Measurements from ENCODE around the gene CCDC9B.

The CCDC9B gene

DNA sequence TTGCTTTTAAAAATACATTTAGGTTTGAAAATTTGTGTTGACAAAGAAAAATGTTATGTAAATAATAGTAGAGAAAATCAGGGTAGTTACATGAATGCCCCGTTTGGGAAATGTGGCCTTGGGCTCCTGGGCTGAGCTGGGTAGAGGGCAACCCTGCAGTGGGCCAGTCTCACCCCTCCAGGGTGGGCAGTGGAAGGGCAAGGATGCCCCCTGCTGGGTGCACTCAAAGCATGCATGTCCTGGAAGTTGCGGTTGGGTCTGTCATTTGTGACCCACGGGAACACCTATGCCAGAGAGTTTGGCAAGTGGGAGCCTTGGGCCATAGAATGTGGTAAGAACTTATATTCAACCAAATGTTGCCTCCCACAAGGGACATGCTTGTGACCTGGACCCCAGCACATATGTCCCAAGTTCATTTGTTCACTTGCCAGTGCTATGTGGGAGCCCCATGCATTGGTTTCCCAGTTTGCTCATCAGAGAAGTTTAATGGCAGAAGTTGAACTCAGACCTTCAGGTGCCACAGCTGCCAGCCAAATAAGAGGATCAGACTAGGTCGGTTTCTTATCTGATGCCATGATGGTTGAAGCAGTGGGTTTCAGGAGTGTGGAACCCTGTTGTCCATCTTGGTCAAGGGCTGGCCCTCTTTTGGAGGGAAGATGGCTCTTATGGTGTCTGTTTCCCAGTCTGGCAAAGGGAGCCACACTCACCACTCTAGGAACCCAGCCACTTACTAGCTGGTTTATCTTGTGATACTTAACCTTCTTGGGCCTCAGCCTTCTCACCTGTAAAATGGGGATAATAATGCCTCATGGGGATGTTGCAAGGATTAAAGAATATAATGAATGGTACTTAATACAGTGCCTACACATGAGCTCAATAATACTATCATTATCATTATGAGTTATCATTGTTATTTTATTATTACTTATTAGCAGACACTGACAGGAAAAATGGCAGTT is 30.5 kb downstream of the CCDC9B start:
- DNase-seq = peak; percentile 59 to 67

DNA sequence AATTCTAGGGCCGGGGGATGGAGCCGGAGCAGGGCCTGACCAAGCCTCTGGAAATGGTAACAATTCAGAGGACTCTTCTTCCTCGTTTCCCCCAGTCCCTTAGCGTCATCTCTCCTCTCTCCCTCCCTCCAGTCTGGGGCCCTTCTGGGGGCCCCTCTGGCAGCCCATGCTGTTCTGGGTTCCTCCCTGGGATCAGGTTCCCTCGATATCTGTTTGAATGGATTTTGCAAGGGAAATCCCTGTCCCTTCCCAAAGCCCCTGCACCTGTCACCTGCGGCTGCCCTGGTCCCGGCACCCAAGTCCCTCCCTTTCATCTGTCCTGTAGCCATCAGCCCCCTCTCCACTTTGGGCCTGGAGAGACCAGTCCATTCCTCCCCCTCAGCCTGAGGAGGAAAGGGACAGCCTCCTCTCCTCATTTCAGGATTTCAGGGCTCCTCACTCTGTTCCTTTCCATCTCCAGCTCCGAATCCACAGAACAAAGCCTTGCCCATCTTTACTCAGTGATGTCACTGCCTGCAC is 31.3 kb downstream of the CCDC9B start:
- TF ChIP-seq GATA1 (IDR thresholded peaks at IDR 0.05; ENCODE audit: low read depth, low read length) (no peak), POLR2A (IDR thresholded peaks at IDR 0.05; ENCODE audit: low read length) (no peak)
- no peak for DNase-seq

More for the DNA sequence above, 30.5 kb downstream of the CCDC9B start:
- TF ChIP-seq POLR2A (IDR thresholded peaks at IDR 0.05; ENCODE audit: low read length) = no peak
- TF ChIP-seq GATA1 (IDR thresholded peaks at IDR 0.05; ENCODE audit: low read depth, low read length) = no peak

DNA sequence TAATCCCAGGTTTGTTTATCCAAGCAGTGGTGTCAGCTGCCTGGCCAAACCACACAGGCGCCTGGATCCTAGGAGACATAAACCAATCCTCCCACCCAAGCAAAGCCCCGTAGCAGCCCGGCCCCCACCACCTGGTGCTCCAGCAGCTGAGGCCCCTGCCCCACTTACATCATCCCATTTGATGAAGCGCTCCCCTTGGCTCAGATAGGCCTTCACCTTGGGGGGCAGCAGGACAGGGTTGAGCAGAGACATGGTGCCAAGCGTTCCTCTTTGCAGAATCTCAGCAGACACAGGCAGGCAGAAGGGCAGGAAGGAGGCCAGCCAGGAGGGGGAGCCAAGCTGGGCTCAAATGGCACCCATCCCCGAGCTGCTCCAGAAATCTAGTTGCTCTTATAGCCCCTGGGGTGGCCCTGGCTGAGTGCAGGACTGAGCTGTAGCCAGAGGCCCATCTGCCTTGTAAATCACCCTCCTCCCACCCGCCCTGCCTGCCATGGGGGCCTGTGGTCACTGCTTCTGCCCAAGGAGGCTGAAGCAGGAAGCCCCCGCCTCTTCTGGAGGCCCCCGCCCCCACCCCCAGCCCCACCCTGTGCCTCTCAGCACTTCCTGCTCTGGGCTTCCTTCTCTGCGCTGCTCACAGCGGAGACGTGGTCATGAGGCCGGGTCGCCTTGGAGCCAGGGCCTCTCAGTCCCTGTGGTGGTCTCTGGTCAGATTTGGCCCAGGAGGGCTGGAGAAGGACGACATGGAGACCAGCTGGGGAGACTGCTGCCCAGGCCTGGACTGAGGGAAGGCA is 33.1 kb downstream of the CCDC9B start, which contains the start of gene PLCB2:
Gene PLCB2, minus strand, starts transcription at position 515 of the 791 bp plus-strand sequence. Its CDS starts 263 bp downstream, at position 252.
- TF ChIP-seq GATA1 (IDR thresholded peaks at IDR 0.05; ENCODE audit: low read depth, low read length) = no peak
- peak; percentile 18 to 28 for DNase-seq

DNA sequence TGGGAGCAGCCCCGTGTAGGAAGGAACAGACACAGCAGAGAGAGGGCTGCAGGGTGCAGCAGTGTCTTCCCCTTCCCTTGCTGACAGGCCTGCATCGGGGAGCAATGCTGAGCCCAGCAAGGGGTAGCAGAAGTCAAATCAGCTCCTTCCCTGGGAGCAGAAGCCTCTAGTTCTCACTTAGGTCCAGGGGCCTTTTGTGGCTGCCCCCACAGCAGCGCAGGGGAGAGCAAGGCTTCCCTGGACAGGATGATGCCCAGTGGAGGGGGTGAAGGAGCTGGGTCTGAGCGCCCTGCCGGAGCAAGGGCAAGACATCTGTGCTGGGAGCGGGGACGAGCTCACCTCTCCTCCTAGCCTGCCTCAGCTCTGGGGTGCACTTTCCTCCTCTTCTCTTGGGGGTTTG is 33.8 kb downstream of the CCDC9B start:
- DNase-seq = no peak
- no peak for TF ChIP-seq POLR2A (IDR thresholded peaks at IDR 0.05; ENCODE audit: low read length)
- TF ChIP-seq GATA1 (IDR thresholded peaks at IDR 0.05; ENCODE audit: low read depth, low read length) = no peak

DNA sequence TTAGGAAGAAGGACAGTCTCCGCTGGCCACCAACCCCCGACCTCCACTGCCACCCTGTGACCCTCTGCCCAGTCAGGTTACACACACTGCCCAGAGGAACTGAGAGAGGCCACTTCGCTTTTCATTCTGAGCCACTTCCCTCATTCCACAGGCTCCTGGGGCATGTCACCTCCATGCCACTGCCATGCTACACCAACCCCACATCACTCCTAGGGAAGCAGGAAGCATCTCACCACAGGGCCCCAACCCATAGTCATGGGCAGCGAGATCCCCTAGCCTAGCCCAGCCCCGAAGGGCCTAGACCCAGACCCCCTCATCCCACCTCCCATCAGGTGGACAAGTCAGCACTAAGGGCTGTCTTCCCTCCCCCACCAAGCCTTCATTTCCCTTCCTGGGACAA is 34.4 kb downstream of the CCDC9B start:
- DNase-seq = no peak
- TF ChIP-seq POLR2A (IDR thresholded peaks at IDR 0.05; ENCODE audit: low read length) = no peak
- TF ChIP-seq GATA1 (IDR thresholded peaks at IDR 0.05; ENCODE audit: low read depth, low read length) = no peak

DNA sequence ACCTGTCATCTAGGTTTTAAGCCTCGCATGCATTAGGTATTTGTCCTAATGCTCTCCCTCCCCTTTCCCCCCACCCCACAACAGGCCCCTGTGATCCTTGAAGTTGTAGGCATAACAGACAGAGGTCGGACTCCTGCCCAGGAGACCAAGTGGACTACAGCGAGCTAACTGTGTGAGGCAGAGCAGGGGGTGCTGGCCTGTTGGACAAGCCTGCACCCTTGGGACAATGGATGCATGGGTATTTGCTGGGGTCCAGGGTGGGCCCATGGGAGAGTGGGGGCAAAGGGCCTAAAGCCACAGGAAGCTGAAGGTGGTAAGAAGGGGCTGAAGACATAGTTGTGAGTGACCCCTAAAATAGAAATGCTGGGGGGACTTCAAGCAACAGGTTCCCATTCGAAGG is 35.5 kb downstream of the CCDC9B start:
- no peak for DNase-seq
- TF ChIP-seq POLR2A (IDR thresholded peaks at IDR 0.05; ENCODE audit: low read length) (no peak), GATA1 (IDR thresholded peaks at IDR 0.05; ENCODE audit: low read depth, low read length) (no peak)

DNA sequence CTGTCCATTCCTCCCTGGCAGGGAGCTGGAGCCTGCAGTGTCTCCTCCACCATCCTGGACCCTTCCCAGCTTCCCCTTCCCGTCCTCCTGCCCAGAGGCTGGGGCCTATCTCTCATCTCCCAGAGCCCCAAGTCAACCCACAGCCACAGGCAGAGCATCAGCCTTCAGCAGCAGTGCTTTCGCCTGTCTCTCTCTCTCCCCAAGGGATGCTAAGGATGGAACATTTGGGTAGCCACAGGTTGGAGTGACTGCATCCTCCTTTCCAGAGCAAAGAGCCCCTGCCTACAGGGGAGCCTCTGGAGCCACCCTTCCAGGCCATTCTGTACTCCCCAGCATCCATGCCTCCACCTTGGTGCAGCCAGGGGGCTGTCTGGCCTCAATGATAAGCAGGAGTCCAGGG is 37.2 kb downstream of the CCDC9B start:
- TF ChIP-seq POLR2A (IDR thresholded peaks at IDR 0.05; ENCODE audit: low read length) = no peak
- no peak for TF ChIP-seq GATA1 (IDR thresholded peaks at IDR 0.05; ENCODE audit: low read depth, low read length)
- DNase-seq = no peak

DNA sequence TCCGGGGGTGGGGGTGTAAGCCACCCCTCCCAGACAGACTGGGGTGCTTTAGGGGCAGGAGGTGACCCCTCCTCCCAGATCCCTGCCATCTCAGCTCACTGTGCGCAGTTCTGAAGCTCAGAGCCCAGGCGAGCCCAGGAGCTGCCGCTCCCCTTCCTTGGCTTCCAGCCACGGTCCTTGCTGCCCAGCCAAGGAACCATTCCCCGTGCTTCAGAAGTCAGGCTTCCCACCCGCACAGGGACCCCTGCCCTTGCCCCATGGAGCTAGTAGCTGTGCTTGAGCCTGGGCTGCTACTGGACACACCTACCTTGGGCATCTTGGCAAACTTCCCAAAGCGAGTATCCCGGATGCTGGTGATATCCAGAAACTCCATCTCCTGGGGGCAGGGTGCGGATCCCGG is 37.8 kb downstream of the CCDC9B start:
- DNase-seq = no peak
- no peak for TF ChIP-seq POLR2A (IDR thresholded peaks at IDR 0.05; ENCODE audit: low read length)
- no peak for TF ChIP-seq GATA1 (IDR thresholded peaks at IDR 0.05; ENCODE audit: low read depth, low read length)

DNA sequence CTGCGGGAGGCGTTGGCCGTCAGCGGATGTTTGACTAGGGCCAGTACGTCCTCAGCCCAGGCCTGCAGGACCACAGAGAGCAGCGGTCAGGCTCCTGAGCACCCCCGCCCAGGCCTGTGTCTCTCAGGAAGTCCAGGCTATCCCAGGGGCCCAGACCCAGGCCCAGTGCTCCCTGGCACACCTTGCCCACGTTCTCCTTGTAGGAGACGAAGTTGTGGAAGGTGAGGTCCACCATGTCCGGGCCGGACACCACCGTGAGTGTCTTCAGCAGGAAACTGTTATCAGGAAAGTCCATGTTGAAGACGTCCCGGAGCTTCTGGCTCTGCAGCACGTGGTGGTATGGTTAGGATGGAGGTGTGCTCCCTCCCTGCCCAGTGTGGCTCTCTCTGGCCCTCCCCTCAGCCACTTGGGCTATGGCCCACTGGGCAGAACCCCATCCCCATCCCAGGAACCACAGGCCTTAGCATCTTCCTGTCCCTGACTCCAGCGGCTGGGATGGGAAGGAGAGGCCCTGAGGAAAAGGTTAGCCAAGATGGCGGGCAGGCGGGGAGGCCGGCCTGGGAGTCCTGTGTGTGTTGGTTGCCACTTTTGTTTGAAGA is 38.4 kb downstream of the CCDC9B start:
- DNase-seq = no peak
- TF ChIP-seq GATA1 (IDR thresholded peaks at IDR 0.05; ENCODE audit: low read depth, low read length) = no peak
- no peak for TF ChIP-seq POLR2A (IDR thresholded peaks at IDR 0.05; ENCODE audit: low read length)

DNA sequence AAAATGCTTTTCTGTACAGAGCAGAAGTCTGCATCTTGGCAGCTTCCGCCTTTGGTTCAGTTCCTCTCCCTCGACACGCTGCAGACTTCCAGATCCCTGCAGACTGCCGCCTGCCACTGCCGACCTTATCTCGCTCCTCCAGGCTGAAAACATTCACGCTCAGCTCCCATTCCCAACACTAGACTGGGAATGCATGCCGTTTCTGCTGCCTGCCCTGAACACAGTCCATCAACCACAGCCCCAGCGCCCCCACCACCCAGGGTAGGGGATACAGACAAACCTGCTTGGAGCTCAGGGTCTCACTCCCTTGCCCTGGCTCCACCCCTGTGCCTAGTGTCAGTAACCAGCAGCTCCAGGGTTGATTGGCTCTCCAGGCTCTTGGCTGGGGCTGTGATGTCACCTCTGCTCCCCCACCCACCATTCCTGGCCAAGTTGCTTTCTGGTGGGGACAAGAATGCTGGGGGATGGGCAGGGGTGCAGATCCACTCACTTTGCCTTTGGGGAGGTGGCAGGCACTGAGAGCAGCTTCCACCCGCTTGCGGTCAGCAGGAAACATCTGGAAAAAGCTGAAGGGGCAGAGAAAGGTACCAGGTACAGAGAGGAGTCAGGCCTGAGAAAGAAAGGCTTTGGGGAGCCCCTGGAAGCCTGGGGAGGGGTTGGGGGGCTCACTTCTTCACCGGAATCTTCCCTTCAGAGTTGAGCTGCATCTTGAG is 39.1 kb downstream of the CCDC9B start:
- TF ChIP-seq GATA1 (IDR thresholded peaks at IDR 0.05; ENCODE audit: low read depth, low read length) = no peak
- TF ChIP-seq POLR2A (IDR thresholded peaks at IDR 0.05; ENCODE audit: low read length) = no peak
- DNase-seq = no peak

DNA sequence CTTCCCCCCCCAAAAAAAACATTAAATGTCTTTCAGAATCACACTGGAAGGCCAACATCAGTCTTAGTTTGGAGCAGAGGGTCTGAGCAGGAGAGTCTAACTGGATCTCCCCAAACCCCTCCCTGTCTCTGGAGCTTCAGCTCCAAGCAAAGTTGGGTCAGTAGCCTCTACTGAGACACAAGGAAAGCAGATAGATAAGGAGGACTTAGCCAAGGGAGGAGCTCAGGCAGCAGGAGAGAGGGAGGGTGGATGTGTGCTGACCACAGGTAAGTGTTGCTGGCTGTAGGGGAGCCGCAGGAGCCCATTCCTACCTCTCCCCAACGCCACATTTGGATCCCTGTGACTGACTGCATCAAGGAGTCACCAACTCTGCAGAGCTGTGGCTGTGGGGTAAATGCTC is 40.0 kb downstream of the CCDC9B start:
- DNase-seq = no peak
- TF ChIP-seq GATA1 (IDR thresholded peaks at IDR 0.05; ENCODE audit: low read depth, low read length) = no peak
- TF ChIP-seq POLR2A (IDR thresholded peaks at IDR 0.05; ENCODE audit: low read length) = no peak

DNA sequence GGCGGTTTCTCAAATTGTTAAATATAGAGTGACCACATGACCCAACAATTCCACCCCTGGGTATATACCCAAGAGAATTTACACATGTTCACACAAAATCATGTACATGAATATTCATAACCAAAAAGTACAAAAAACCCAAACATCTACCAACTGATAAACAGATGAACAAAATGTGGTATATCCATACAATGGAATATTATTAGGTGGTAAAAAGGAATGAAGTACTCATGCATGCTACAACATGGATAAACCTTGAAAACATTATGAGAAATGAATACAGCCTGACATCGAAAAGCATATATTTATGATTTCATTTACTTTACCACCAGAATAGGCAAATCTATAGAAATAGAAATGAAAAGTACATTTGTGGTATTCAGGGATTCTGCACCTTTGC is 40.4 kb downstream of the CCDC9B start:
- no peak for TF ChIP-seq GATA1 (IDR thresholded peaks at IDR 0.05; ENCODE audit: low read depth, low read length)
- no peak for TF ChIP-seq POLR2A (IDR thresholded peaks at IDR 0.05; ENCODE audit: low read length)
- no peak for DNase-seq

DNA sequence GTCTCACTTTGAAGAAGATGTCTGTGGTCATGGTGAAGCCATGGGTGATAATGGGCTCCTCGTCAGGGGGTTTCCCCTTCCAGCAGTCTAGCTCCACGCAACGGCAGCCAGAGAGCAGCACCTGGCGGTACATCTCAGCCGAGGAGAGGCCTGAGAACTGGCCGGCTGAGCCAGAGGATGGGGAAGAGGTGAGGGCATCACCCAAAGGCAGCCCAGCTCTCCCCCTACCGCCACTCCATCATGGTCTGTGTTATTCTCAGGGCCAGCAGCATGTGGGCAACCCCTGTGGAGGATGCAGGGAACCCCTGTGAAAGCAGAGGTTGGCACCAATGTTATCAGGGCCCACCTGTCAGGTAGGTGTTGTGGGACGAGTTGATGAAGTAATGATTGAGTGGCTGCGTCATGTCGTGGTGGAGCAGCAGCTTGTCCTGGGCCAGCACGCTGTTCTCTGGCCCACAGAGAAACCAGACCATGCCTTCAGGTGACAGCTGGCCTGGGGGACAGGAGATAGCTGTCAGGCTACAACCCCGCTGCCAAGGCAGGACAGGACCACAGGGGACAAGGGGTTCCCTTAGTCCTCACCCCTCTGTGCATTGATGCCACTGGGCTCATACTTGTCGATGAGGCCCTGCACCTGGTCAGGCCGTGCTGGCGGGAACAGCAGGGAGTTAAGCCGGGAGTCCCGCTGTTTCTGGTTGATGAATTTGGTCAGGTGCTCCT is 42.4 kb downstream of the CCDC9B start:
- TF ChIP-seq GATA1 (IDR thresholded peaks at IDR 0.05; ENCODE audit: low read depth, low read length) (no peak), POLR2A (IDR thresholded peaks at IDR 0.05; ENCODE audit: low read length) (no peak)
- no peak for DNase-seq
